VCaP (cell line): ENCODE measurements around the gene ZC3H18.

Experiments
- H3K27ac ChIP-seq: fragments of 450-650 bp; 2 replicates; pipeline ENCODE4 v1.5.1; 2017
- CTCF ChIP-seq: fragments of 450-650 bp; conservative IDR thresholded peaks from 2 replicates; pipeline ENCODE4 v1.5.1; 2017; ENCODE audit warnings: mild to moderate bottlenecking, moderate library complexity

The ZC3H18 gene

GRCh38 chr16:88613293-88613692 lies 43.1 kb downstream of the ZC3H18 start:
- TF ChIP-seq CTCF: no peak
- no peak overlapping the region for H3K27ac ChIP-seq

GRCh38 chr16:88613911-88614817 lies 44.0 kb downstream of the ZC3H18 start:
- TF ChIP-seq CTCF: no peak
- H3K27ac ChIP-seq: no peak overlapping the region

GRCh38 chr16:88614818-88615580 lies 44.8 kb downstream of the ZC3H18 start:
- no peak overlapping the region; the same call in 1 of the 2 replicates for H3K27ac ChIP-seq
- no peak for TF ChIP-seq CTCF

- H3K27ac ChIP-seq: no peak overlapping the region; the same call in 1 of the 2 replicates
- no peak for TF ChIP-seq CTCF
These were observed 46.1 kb downstream of the ZC3H18 start for GRCh38 chr16:88616320-88616719.

- no peak overlapping the region for H3K27ac ChIP-seq
These were observed 46.5 kb downstream of the ZC3H18 start for GRCh38 chr16:88616736-88617135.

GRCh38 chr16:88617268-88618031 lies 47.2 kb downstream of the ZC3H18 start:
- TF ChIP-seq CTCF: no peak

More at GRCh38 chr16:88616736-88617135, 46.5 kb downstream of the ZC3H18 start:
- TF ChIP-seq CTCF: no peak

More at GRCh38 chr16:88617268-88618031, 47.2 kb downstream of the ZC3H18 start:
- no peak overlapping the region for H3K27ac ChIP-seq
